GM12875 (cell line): ENCODE results near the gene DACT2.
"Not testable (repeated sequence)": the region's sequence is repeated elsewhere in the genome, so short reads cannot be mapped to it uniquely, and the experiment has no call there.

Experiments
- H3K4me3 ChIP-seq: one replicate; pipeline ENCODE4 v1.5.1; 2011; ENCODE audit warnings: low read depth, low read length, control low read depth
- TF ChIP-seq, protein P1 (sequence below): IDR thresholded peaks from 2 replicates; pipeline ENCODE4 v1.5.1; 2011; ENCODE audit warnings: low read depth, mild to moderate bottlenecking, control low read depth, inconsistent platforms, low read length, moderate library complexity, borderline replicate concordance; ENCODE audit not compliant: insufficient read depth

DACT2 gene

DNA sequence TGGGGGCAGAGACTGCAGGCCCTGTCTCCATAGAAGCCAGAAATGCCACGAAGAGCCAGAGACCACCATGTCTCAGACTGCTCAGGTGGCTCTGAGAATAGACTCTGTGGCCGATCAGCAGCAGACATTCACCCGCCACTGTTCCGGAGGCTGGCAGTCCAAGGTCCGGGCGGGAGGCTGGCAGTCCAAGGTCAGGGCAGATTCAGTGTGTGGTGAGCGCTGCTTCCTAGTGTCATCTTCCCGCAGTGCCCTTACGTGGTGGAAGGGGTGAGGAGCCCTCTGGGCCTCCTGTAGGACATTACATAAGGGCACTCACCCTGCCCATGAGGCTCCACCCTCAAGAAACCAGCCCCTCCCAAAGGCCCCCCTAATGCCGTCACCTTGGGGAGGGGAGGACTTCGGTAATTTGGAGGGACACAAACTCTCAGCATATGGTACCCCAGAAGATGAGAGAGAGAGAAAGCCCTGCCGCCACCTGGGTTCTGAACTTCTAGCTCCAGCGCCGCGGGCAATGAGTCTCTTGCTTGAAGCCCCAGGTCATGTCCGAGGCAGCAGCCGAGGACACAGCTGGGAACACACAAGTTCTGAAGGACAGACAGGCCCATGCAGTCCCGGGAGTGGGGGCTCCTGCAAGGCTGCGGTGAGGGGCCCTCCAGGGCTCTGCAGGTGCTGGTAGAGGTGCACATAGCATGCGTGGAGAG, 36.4 kb downstream of the DACT2 start:
- H3K4me3 ChIP-seq: no peak overlapping the region
- TF ChIP-seq, protein P1, sequence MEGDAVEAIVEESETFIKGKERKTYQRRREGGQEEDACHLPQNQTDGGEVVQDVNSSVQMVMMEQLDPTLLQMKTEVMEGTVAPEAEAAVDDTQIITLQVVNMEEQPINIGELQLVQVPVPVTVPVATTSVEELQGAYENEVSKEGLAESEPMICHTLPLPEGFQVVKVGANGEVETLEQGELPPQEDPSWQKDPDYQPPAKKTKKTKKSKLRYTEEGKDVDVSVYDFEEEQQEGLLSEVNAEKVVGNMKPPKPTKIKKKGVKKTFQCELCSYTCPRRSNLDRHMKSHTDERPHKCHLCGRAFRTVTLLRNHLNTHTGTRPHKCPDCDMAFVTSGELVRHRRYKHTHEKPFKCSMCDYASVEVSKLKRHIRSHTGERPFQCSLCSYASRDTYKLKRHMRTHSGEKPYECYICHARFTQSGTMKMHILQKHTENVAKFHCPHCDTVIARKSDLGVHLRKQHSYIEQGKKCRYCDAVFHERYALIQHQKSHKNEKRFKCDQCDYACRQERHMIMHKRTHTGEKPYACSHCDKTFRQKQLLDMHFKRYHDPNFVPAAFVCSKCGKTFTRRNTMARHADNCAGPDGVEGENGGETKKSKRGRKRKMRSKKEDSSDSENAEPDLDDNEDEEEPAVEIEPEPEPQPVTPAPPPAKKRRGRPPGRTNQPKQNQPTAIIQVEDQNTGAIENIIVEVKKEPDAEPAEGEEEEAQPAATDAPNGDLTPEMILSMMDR: no peak

DNA sequence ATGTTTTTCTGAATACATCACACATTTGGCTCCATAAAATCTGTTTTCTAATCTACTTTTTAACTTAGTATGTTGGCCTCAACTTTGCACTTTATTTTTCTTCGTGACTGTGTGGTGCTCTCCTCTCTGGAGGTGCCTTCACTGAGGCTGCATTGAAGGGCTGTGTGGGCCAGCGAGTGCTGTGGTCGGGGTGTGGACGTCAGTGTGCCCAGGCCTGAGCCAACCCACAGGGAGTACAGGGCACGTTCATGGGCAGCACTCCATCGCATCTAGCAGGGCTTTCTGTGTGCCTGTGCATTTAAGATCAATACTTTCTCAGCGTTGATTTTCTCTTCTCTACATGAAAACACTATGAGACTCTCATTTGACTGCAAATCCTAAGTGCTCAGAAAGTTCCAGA, 37.8 kb downstream of the DACT2 start:
- TF ChIP-seq, protein P1: no peak
- no peak overlapping the region for H3K4me3 ChIP-seq

DNA sequence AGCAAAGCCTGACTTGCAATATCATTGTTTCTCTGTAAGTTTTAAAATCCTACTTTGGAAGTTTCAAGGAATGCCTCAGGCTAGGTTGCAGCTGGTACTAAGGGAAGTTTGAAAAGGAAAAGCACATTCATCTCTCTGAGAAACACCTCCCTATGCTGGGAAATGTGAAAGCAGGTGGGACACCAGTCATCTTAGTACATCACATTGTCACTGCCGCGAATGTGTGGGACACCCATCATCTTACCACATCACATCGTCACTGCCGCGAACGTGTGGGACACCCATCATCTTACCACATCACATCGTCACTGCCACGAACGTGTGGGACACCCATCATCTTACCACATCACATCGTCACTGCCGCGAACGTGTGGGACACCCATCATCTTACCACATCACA, 38.3 kb downstream of the DACT2 start:
- H3K4me3 ChIP-seq: not testable (repeated sequence)

DNA sequence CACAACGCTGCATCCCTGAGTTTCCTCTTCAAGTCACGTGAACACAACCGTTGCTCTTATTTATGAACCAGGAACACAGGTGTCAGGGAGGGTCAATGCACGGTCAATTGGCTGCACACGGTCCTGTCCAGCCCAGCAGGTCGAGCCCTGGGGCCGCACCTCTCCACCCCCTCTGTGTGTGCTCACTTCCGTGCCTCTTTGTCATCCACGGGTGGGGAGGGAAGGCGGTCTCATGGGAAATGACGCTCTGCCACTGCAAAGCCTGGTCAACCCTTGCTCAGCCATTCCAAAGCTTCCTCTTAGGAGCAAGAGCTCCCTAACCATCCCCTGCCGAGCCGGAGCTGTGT, 38.7 kb downstream of the DACT2 start:
- H3K4me3 ChIP-seq: no peak overlapping the region
- TF ChIP-seq, protein P1: no peak

- TF ChIP-seq, protein P1: no peak
- H3K4me3 ChIP-seq: no peak overlapping the region
Observed at GRCh38 chr6:168280020-168280898, 39.3 kb downstream of the DACT2 start.

GRCh38 chr6:168279403-168279935, 40.1 kb downstream of the DACT2 start:
- TF ChIP-seq, protein P1: no peak
- H3K4me3 ChIP-seq: no peak overlapping the region

DNA sequence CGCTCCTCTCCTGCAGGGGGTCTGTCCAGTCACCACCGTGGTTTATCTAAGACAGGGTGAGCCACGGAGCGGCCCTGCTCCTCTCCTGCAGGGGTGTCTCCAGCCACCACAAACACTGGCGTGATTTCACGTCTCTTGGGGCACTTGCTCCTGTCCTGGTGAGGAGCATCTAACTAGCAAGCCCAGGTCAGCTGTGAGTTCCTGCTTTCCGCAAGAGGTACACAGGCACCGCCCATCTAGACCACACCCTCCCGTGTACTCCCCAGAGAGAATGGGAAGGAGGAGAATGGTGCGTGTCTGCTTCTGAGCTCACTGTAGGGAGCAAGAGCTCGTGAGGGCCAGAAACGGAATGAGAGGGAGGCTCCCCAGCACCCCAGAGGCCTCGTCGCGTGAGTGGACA, 40.7 kb downstream of the DACT2 start:
- TF ChIP-seq, protein P1: no peak
- H3K4me3 ChIP-seq: no peak overlapping the region
